WERI-Rb-1 (cell line): ENCODE measurements around the gene GALNT9.
"Not testable (repeated sequence)": the region's sequence is repeated elsewhere in the genome, so short reads cannot be mapped to it uniquely, and the experiment has no call there.

ENCODE experiments used
- DNase-seq: peaks from one replicate; pipeline ENCODE4 v3.0.0-alpha.2; 2020
- H3K27ac ChIP-seq: fragments of 250-450 bp; sonication (Bioruptor Pico); 2 replicates; pipeline ENCODE4 v1.5.1; 2020; ENCODE audit warnings: mild to moderate bottlenecking, moderate library complexity
- H3K27me3 ChIP-seq: fragments of 250-450 bp; sonication (Bioruptor Pico); 2 replicates; pipeline ENCODE4 v1.5.1; 2021; ENCODE audit warnings: mild to moderate bottlenecking, low read depth, moderate library complexity; ENCODE audit not compliant: insufficient read depth, severe bottlenecking
- H3K36me3 ChIP-seq: fragments of 250-450 bp; sonication (Bioruptor Pico); 2 replicates; pipeline ENCODE4 v1.5.1; 2020; ENCODE audit warnings: mild to moderate bottlenecking, moderate library complexity
- H3K4me3 ChIP-seq: 2 replicates; pipeline ENCODE4 v1.5.1; 2011; ENCODE audit warnings: low read depth, mild to moderate bottlenecking, control low read depth, low read length
- H3K9me3 ChIP-seq: fragments of 250-450 bp; sonication (Bioruptor Pico); 2 replicates; pipeline ENCODE4 v1.5.1; 2021; ENCODE audit warnings: mild to moderate bottlenecking, moderate library complexity; ENCODE audit not compliant: severe bottlenecking
- CTCF ChIP-seq: IDR thresholded peaks from 2 replicates; pipeline ENCODE4 v1.5.1; 2011; ENCODE audit warnings: low read depth, mild to moderate bottlenecking, control low read depth, inconsistent platforms, low read length

Gene GALNT9

GRCh38 chr12:132359971-132360370, 30.6 kb upstream of the GALNT9 start:
- Histone ChIP-seq H3K27ac (peak overlapping the region; percentile 62), H3K9me3 (peaks cover 6% of the 10 kb centered on the region), H3K27me3 (no peaks in the 10 kb centered on the region), H3K4me3 (no peak overlapping the region), H3K36me3 (no peaks in the 10 kb centered on the region)
- TF ChIP-seq CTCF: no peak
- DNase-seq: no peak

- Histone ChIP-seq H3K4me3 (no peak overlapping the region), H3K36me3 (no peaks in the 10 kb centered on the region), H3K27me3 (no peaks in the 10 kb centered on the region), H3K9me3 (peaks cover 6% of the 10 kb centered on the region), H3K27ac (peak overlapping the region; percentile 62)
- no peak for DNase-seq
- TF ChIP-seq CTCF: no peak
These were observed 30.2 kb upstream of the GALNT9 start for GRCh38 chr12:132359551-132359950.

- H3K36me3 ChIP-seq, H3K27me3 ChIP-seq, H3K9me3 ChIP-seq, H3K4me3 ChIP-seq, DNase-seq: not testable (repeated sequence)
- peak overlapping the region; percentile 88 for H3K27ac ChIP-seq
These were observed 29.1 kb upstream of the GALNT9 start for GRCh38 chr12:132358241-132359225.

GRCh38 chr12:132357623-132358186, 28.3 kb upstream of the GALNT9 start:
- no peaks in the 10 kb centered on the region for H3K27me3 ChIP-seq
- no peak overlapping the region for H3K4me3 ChIP-seq
- peaks cover 4% of the 10 kb centered on the region for H3K9me3 ChIP-seq
- DNase-seq: no peak
- peak overlapping the region; percentile 88 for H3K27ac ChIP-seq
- H3K36me3 ChIP-seq: no peaks in the 10 kb centered on the region
- TF ChIP-seq CTCF: no peak

GRCh38 chr12:132356691-132357622, 27.6 kb upstream of the GALNT9 start:
- Histone ChIP-seq H3K27me3 (no peaks in the 10 kb centered on the region), H3K27ac (peak overlapping the region; percentile 88), H3K4me3 (no peak overlapping the region), H3K9me3 (peaks cover 4% of the 10 kb centered on the region), H3K36me3 (no peaks in the 10 kb centered on the region)
- DNase-seq: peak; percentile 94
- TF ChIP-seq CTCF: no peak
